GM12878 (cell line): Measurements from ENCODE around the gene PLD4.

Source experiments
- ATF2 ChIP-seq: IDR thresholded peaks from 2 replicates; pipeline ENCODE4 v1.6.1; 2012; ENCODE audit warnings: low read length, inconsistent platforms
- CHD2 ChIP-seq: IDR thresholded peaks from 2 replicates; pipeline ENCODE4 v1.6.1; 2011; ENCODE audit warnings: low read depth, low read length, improper control_type of control experiment, borderline replicate concordance
- CREM ChIP-seq: IDR thresholded peaks from 2 replicates; pipeline ENCODE4 v1.6.1; 2014; ENCODE audit warnings: antibody characterized with exemption, low read depth
- ETV6 ChIP-seq, 2 experiments: fragments of 450-650 bp in 1 of 2; IDR thresholded peaks in 1 of 2; conservative IDR thresholded peaks in 1 of 2; 2 replicates each; pipeline ENCODE4 v1.6.1; 2014; ENCODE audit warnings: antibody characterized with exemption in 1 of 2, borderline replicate concordance in 1 of 2, low read depth in 1 of 2, mild to moderate bottlenecking in 1 of 2, moderate library complexity in 1 of 2
- EZH2 ChIP-seq: IDR thresholded peaks from 2 replicates; pipeline ENCODE4 v1.6.1; 2012; ENCODE audit warnings: low read depth, mild to moderate bottlenecking, control low read depth, inconsistent platforms, low read length, borderline replicate concordance; ENCODE audit not compliant: control insufficient read depth
- FOS ChIP-seq: IDR thresholded peaks from 3 replicates; pipeline ENCODE4 v1.6.1; 2011; ENCODE audit warnings: borderline replicate concordance; ENCODE audit not compliant: insufficient read length; ENCODE audit errors: extremely low read depth
- HDAC6 ChIP-seq: fragments of 200-600 bp; sonication (generic); IDR thresholded peaks from one replicate; pipeline ENCODE4 v1.8.0; 2017; ENCODE audit warnings: antibody characterized with exemption; ENCODE audit not compliant: unreplicated experiment
- MYB ChIP-seq: fragments of 150-350 bp; IDR thresholded peaks from 2 replicates; pipeline ENCODE4 v1.6.1; 2014; ENCODE audit warnings: mild to moderate bottlenecking, low read depth, low read length, borderline replicate concordance
- PBX3 ChIP-seq: IDR thresholded peaks from 2 replicates; pipeline ENCODE4 v1.6.1; 2011; ENCODE audit warnings: mild to moderate bottlenecking, low read depth, low read length, moderate library complexity; ENCODE audit not compliant: insufficient replicate concordance
- POLR2A ChIP-seq: IDR thresholded peaks from 2 replicates; pipeline ENCODE4 v1.6.1; 2011; ENCODE audit warnings: low read depth, mild to moderate bottlenecking, low read length
- RFX5 ChIP-seq: IDR thresholded peaks from 2 replicates; pipeline ENCODE4 v1.6.1; 2011; ENCODE audit warnings: low read depth, low read length, improper control_type of control experiment
- ZNF274 ChIP-seq: IDR thresholded peaks from one replicate; pipeline ENCODE4 v1.8.0; 2011; ENCODE audit not compliant: insufficient read length, insufficient read depth
- TF ChIP-seq, protein P1 (sequence below), 3 experiments: IDR thresholded peaks in 2 of 3; conservative IDR thresholded peaks in 1 of 3; 2 replicates each; pipeline ENCODE4 v1.5.1; 2011; ENCODE audit warnings: low read depth in 3 of 3, low read length in 3 of 3, mild to moderate bottlenecking in 3 of 3, control low read depth in 2 of 3, moderate library complexity in 2 of 3, inconsistent platforms in 1 of 3, mixed read lengths in 1 of 3; ENCODE audit not compliant: control insufficient read depth in 2 of 3, insufficient read depth in 1 of 3; ENCODE audit errors: extremely low read depth in 1 of 3
- TF ChIP-seq, protein P2 (sequence below): IDR thresholded peaks from 2 replicates; pipeline ENCODE4 v1.6.1; 2011; ENCODE audit warnings: low read depth, low read length, improper control_type of control experiment, borderline replicate concordance

- TF ChIP-seq EZH2 (no peak), ETV6 (conservative IDR thresholded peaks at IDR 0.05 in 1 of 2, IDR thresholded peaks at IDR 0.05 in 1 of 2; ENCODE audit: borderline replicate concordance in 1 of 2, low read depth in 1 of 2) (no peak), MYB (no peak), FOS (no peak), POLR2A (no peak), HDAC6 (no peak), RFX5 (no peak), PBX3 (no peak), CHD2 (no peak), ATF2 (no peak), ZNF274 (no peak), CREM (no peak)
- TF ChIP-seq, protein P1, sequence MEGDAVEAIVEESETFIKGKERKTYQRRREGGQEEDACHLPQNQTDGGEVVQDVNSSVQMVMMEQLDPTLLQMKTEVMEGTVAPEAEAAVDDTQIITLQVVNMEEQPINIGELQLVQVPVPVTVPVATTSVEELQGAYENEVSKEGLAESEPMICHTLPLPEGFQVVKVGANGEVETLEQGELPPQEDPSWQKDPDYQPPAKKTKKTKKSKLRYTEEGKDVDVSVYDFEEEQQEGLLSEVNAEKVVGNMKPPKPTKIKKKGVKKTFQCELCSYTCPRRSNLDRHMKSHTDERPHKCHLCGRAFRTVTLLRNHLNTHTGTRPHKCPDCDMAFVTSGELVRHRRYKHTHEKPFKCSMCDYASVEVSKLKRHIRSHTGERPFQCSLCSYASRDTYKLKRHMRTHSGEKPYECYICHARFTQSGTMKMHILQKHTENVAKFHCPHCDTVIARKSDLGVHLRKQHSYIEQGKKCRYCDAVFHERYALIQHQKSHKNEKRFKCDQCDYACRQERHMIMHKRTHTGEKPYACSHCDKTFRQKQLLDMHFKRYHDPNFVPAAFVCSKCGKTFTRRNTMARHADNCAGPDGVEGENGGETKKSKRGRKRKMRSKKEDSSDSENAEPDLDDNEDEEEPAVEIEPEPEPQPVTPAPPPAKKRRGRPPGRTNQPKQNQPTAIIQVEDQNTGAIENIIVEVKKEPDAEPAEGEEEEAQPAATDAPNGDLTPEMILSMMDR (IDR thresholded peaks at IDR 0.05 in 2 of 3, conservative IDR thresholded peaks at IDR 0.05 in 1 of 3; ENCODE audit: control insufficient read depth in 2 of 3, extremely low read depth in 1 of 3, insufficient read depth in 1 of 3, low read depth in 3 of 3, low read length in 3 of 3), result no peak
- TF ChIP-seq, protein P2, sequence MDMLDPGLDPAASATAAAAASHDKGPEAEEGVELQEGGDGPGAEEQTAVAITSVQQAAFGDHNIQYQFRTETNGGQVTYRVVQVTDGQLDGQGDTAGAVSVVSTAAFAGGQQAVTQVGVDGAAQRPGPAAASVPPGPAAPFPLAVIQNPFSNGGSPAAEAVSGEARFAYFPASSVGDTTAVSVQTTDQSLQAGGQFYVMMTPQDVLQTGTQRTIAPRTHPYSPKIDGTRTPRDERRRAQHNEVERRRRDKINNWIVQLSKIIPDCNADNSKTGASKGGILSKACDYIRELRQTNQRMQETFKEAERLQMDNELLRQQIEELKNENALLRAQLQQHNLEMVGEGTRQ, result no peak
Observed at GRCh38 chr14:104903990-104904389, 20.7 kb upstream of the PLD4 start.
